GM13977 (cell line): ENCODE measurements around the gene KRTAP19-4.
"Not testable (repeated sequence)": the region's sequence is repeated elsewhere in the genome, so short reads cannot be mapped to it uniquely, and the experiment has no call there.

Experiments
- DNase-seq: peaks from one replicate; pipeline ENCODE4 v3.0.0; 2012; ENCODE audit warnings: low spot score
- in situ Hi-C: fragments of 300-500 bp; cut with MboI; formaldehyde crosslinking; loops from one replicate; pipeline ENCODE4 v1.12.0; 2022; ENCODE audit warnings: low sequenced_read_pairs, low pct_unique_long_range_greater_than_20kb, mixed read lengths, inconsistent platforms; ENCODE audit not compliant: unreplicated experiment
- TF ChIP-seq, protein P1 (sequence below): IDR thresholded peaks from 2 replicates; pipeline ENCODE4 v1.5.1; 2012; ENCODE audit warnings: mild to moderate bottlenecking, control low read depth; ENCODE audit not compliant: insufficient read depth; ENCODE audit errors: extremely low read depth, missing control alignments

The KRTAP19-4 gene, protein sequence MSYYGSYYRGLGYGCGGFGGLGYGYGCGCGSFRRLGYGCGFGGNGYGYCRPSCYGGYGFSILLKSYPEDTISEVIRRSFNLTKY

DNA sequence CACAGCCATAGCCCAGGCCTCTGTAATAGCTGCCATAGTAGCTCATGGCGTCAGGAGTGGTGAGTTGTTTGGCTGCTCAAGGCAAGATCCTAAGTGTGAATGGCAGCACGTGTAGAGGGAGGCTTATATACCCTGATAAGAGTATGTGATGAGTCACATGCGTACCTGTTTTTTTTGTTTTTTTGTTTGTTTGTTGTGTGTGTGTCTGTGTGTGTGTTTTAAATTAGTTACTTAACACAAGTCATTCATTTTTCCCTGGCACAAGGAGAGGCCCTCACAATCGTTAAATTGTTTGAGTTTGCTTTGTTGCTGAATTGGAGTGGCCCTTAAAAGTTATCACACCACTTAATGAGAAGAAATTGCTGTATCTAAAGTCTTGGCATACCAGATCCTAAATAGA is at the start of gene KRTAP19-4:
Gene KRTAP19-4 (minus strand): TSS at position 101 of the 400 bp plus-strand sequence. CDS start 55 bp downstream, at position 46.
- in situ Hi-C loops: no loop called here
- DNase-seq: no peak
- TF ChIP-seq, protein P1, sequence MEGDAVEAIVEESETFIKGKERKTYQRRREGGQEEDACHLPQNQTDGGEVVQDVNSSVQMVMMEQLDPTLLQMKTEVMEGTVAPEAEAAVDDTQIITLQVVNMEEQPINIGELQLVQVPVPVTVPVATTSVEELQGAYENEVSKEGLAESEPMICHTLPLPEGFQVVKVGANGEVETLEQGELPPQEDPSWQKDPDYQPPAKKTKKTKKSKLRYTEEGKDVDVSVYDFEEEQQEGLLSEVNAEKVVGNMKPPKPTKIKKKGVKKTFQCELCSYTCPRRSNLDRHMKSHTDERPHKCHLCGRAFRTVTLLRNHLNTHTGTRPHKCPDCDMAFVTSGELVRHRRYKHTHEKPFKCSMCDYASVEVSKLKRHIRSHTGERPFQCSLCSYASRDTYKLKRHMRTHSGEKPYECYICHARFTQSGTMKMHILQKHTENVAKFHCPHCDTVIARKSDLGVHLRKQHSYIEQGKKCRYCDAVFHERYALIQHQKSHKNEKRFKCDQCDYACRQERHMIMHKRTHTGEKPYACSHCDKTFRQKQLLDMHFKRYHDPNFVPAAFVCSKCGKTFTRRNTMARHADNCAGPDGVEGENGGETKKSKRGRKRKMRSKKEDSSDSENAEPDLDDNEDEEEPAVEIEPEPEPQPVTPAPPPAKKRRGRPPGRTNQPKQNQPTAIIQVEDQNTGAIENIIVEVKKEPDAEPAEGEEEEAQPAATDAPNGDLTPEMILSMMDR: no peak

DNA sequence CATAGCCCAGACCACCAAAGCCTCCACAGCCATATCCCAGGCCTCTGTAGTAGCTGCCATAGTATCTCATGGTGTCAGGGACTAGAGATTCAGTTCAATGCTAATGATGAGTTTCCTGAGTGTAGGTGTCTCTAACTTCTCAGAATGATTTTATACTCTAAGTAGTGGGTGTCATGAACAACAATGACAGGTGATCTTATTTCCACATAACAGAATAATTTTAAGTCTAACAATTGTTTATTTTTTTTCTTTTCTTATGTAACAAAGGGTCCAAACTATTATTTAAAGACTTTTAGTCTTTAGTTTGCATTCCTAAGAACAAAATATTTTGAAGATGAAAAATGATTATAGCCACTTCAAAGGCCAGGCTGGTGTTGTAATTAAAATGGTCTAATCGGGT is 44.8 kb upstream of the KRTAP19-4 start, which contains the start of gene KRTAP19-6:
Gene KRTAP19-6 (minus strand): TSS at position 101 of the 400 bp plus-strand sequence. CDS start 31 bp downstream, at position 70.
- no peak for DNase-seq
- TF ChIP-seq, protein P1: no peak
- in situ Hi-C loops: no loop called here

DNA sequence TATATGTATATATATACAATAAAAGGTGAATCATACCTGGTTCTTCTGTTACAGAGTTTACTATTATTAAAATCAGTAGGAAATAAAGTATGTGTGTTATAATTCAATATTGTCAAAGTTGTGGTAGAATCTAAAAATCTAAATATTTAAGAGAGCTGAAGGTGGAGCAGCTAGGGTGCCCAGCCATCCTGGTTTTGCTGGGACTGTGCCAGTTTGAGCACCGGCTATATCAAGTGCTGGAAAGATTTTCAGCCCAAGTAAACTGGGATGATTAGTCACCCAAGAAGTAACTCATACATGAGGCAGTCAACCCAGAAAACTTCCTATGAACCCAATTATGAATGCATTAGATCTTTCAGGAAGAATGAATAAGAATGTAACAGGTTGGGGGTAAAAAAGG is 21.9 kb upstream of the KRTAP19-4 start:
- TF ChIP-seq, protein P1: no peak
- in situ Hi-C loops: no loop called here
- DNase-seq: no peak

DNA sequence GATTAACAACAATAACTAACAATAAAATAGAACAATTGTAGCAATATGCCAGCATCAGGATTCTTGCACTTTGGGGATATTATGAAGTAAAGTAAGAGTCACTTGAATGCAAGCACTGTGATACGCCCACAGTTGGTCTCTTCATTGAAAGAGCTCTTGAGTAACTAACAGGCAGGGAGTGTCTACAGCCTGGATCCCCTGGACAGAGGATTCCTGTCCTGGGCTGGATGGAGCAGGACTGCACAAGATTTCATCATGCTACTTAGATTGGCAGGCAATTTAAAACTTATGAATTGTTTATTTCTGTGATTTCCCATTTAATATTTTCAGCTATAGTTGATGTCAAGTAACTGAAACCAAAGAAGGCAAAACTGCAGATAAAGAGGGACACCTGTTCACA is 18.7 kb upstream of the KRTAP19-4 start:
- TF ChIP-seq, protein P1: no peak
- in situ Hi-C loops: no loop called here
- DNase-seq: no peak

DNA sequence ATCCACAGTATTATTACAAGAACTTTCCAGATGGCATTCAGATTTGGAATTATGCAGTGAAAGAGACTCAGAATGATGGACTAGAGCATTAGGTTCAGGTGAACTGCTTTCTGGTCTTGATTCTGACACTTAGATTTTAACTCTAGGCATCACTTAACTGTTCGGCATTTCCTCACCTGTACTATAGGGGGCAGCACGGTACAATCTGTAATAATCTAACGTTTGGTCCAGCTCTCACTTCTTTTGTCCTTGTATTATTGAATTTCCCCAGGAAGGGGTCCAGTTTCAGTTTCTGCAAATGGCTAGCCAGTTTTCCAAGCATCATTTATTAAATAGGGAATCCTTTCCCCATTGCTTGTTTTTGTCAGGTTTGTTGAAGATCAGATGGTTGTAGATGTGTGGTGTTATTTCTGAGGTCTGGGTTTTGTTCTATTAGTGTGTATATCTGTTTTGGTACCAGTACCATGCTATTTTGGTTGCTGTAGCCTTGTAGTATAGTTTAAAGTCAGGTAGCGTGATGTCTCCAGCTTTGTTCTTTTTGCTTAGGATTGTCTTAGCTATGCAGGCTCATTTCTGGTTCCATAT is 8.7 kb upstream of the KRTAP19-4 start:
- DNase-seq: not testable (repeated sequence)

DNA sequence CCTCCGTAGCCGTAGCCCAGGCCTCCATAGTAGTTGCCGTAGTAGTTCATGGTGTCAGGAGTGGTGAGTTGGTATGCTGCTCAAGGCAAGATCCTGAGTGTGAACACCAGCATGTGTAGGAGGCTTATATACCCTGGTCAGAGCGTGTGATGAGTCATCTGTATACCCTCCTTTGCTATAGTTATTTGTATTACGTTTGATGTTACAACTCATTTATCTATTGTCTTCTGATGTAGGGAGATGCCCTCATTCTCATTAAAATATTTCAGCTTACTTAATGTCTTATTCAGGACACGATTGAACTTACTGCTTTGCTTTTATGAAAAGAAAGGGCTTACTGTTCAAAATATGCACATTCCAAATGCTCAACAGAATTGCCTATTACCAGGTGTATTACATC is 5.1 kb upstream of the KRTAP19-4 start, which contains the start of gene KRTAP19-5:
Gene KRTAP19-5 (minus strand): TSS at position 101 of the 400 bp plus-strand sequence. CDS start 51 bp downstream, at position 50.
- in situ Hi-C loops: no loop called here
- TF ChIP-seq, protein P1: no peak
- no peak for DNase-seq

More for the DNA sequence above, 8.7 kb upstream of the KRTAP19-4 start:
- TF ChIP-seq, protein P1: peak; percentile 20
- in situ Hi-C loops: not testable (repeated sequence)
